Endodermal cell (in vitro differentiated cells): ENCODE data around the gene OR6C6. TPM values are rescaled to one million over a fixed set of nuclear protein-coding genes. Genes with fewer than 3 reads are reported as not detected.

Experiments
- DNase-seq: peaks from one replicate; pipeline ENCODE4 v3.0.0-alpha.2; 2017
- H3K27ac ChIP-seq: 2 replicates; pipeline ENCODE4 v1.5.1; 2013; ENCODE audit warnings: mild to moderate bottlenecking, low read depth, low read length, moderate library complexity
- H3K27me3 ChIP-seq: 2 replicates; pipeline ENCODE4 v1.6.1; 2013; ENCODE audit warnings: mild to moderate bottlenecking, low read length, moderate library complexity; ENCODE audit not compliant: insufficient read depth, control insufficient read depth, poor library complexity, severe bottlenecking
- H3K36me3 ChIP-seq: 2 replicates; pipeline ENCODE4 v1.7.0; 2013; ENCODE audit warnings: mild to moderate bottlenecking, low read length, moderate library complexity; ENCODE audit not compliant: control insufficient read depth, insufficient read depth
- H3K4me1 ChIP-seq: one replicate; pipeline ENCODE4 v1.7.0; 2013; ENCODE audit warnings: low read length; ENCODE audit not compliant: control insufficient read depth, insufficient read depth
- H3K4me3 ChIP-seq: 2 replicates; pipeline ENCODE4 v1.5.1; 2013; ENCODE audit warnings: mild to moderate bottlenecking, low read length, moderate library complexity
- H3K9ac ChIP-seq: 2 replicates; pipeline ENCODE4 v1.6.1; 2013; ENCODE audit warnings: mild to moderate bottlenecking, low read length, moderate library complexity; ENCODE audit not compliant: poor library complexity, severe bottlenecking; ENCODE audit errors: extremely low read depth
- H3K9me3 ChIP-seq: 2 replicates; pipeline ENCODE4 v1.6.1; 2013; ENCODE audit warnings: mild to moderate bottlenecking, low read length, moderate library complexity; ENCODE audit not compliant: control insufficient read depth
- H3K27ac Mint-ChIP-seq: 2 replicates; pipeline ENCODE4 v1.8.0; 2020; ENCODE audit warnings: mixed read lengths
- H3K27me3 Mint-ChIP-seq: 2 replicates; pipeline ENCODE4 v1.8.0; 2021; ENCODE audit warnings: mild to moderate bottlenecking, mixed read lengths; ENCODE audit not compliant: insufficient read depth
- H3K36me3 Mint-ChIP-seq: 2 replicates; pipeline ENCODE4 v1.8.0; 2020; ENCODE audit warnings: low read depth, mixed read lengths
- H3K4me1 Mint-ChIP-seq: 2 replicates; pipeline ENCODE4 v1.8.0; 2020; ENCODE audit warnings: mixed read lengths
- H3K4me3 Mint-ChIP-seq: 2 replicates; pipeline ENCODE4 v1.8.0; 2020; ENCODE audit warnings: mild to moderate bottlenecking, moderate library complexity, mixed read lengths
- H3K9me3 Mint-ChIP-seq: 2 replicates; pipeline ENCODE4 v1.8.0; 2020; ENCODE audit warnings: mild to moderate bottlenecking, mixed read lengths
- CTCF ChIP-seq: fragments of 200-600 bp; sonication (generic); conservative IDR thresholded peaks from 2 replicates; pipeline ENCODE4 v1.5.0; 2021; ENCODE audit warnings: antibody characterized with exemption, mild to moderate bottlenecking
- WGBS, 2 experiments: methylation state at CpG; one replicate each; pipeline versions ENCODE4 v1.1.5 to v1.1.7; 2013; ENCODE audit warnings: missing lambda C conversion rate in 2 of 2, mixed read lengths in 1 of 2; ENCODE audit not compliant: insufficient coverage in 1 of 2, insufficient read length in 1 of 2; 5-methylcytosine and 5-hydroxymethylcytosine counted together
- total RNA-seq, 2 donors: library from RNA; stranded (reverse); fragmentation: NEBNext Ultra II Directional in 1 of 2; extraction: Animal tissue kit (Norgen Biotek cat#: 25700) in 1 of 2; gene quantifications; 2 replicates in 1 of 2; 3 replicates in 1 of 2; pipeline ENCODE4 v1.2.1, GENCODE V29; 2021

Gene OR6C6
- total RNA-seq, 2 donors from 2014 or later: not detected

GRCh38 chr12:55253281-55253680 lies 43.1 kb downstream of the OR6C6 start:
- H3K27me3 ChIP-seq: no peaks in the 10 kb centered on the region
- no peak overlapping the region for H3K27ac Mint-ChIP-seq
- H3K4me3 ChIP-seq: no peak overlapping the region
- no peaks in the 10 kb centered on the region for H3K9me3 ChIP-seq
- H3K36me3 ChIP-seq: no peaks in the 10 kb centered on the region
- no peak for TF ChIP-seq CTCF
- H3K27ac ChIP-seq: no peak overlapping the region
- H3K27me3 Mint-ChIP-seq: no peaks in the 10 kb centered on the region
- no peaks in the 10 kb centered on the region for H3K4me1 ChIP-seq
- H3K9me3 Mint-ChIP-seq: no peaks in the 10 kb centered on the region
- no peak overlapping the region for H3K9ac ChIP-seq
- H3K4me3 Mint-ChIP-seq: no peak overlapping the region
- no peaks in the 10 kb centered on the region for H3K4me1 Mint-ChIP-seq
- no peaks in the 10 kb centered on the region for H3K36me3 Mint-ChIP-seq
- no peak for DNase-seq

GRCh38 chr12:55250944-55251343 lies 45.4 kb downstream of the OR6C6 start:
- Mint-ChIP-seq H3K4me3 (no peak overlapping the region), H3K9me3 (no peaks in the 10 kb centered on the region)
- WGBS, 2 experiments: 78 to 97% methylated on average over 2 to 3 of the region's 3 CpGs

GRCh38 chr12:55246159-55246558 lies 50.2 kb downstream of the OR6C6 start:
- Mint-ChIP-seq H3K27me3 (no peaks in the 10 kb centered on the region), H3K9me3 (no peaks in the 10 kb centered on the region), H3K27ac (no peak overlapping the region), H3K4me1 (no peaks in the 10 kb centered on the region), H3K36me3 (no peaks in the 10 kb centered on the region), H3K4me3 (no peak overlapping the region)
- Histone ChIP-seq H3K27ac (no peak overlapping the region), H3K4me1 (no peaks in the 10 kb centered on the region), H3K9me3 (no peaks in the 10 kb centered on the region), H3K27me3 (no peaks in the 10 kb centered on the region), H3K36me3 (no peaks in the 10 kb centered on the region), H3K9ac (no peak overlapping the region), H3K4me3 (no peak overlapping the region)
- WGBS, 2 experiments: 60 to 93% methylated on average over 1 of the region's 1 CpG
- DNase-seq: no peak
- no peak for TF ChIP-seq CTCF

More at GRCh38 chr12:55250944-55251343, 45.4 kb downstream of the OR6C6 start:
- no peaks in the 10 kb centered on the region for H3K4me1 Mint-ChIP-seq
- Histone ChIP-seq H3K27me3 (no peaks in the 10 kb centered on the region), H3K27ac (no peak overlapping the region), H3K9ac (no peak overlapping the region), H3K4me3 (no peak overlapping the region), H3K4me1 (no peaks in the 10 kb centered on the region), H3K9me3 (no peaks in the 10 kb centered on the region), H3K36me3 (no peaks in the 10 kb centered on the region)
- H3K27me3 Mint-ChIP-seq: no peaks in the 10 kb centered on the region
- no peak for TF ChIP-seq CTCF
- H3K36me3 Mint-ChIP-seq: no peaks in the 10 kb centered on the region
- DNase-seq: no peak
- no peak overlapping the region for H3K27ac Mint-ChIP-seq
